NCI-H510A (cell line): ENCODE data around the gene TSR1.

Experiments used
- DNase-seq: peaks from one replicate; lab custom pipeline; 2025; lab: John Stamatoyannopoulos, UW

Gene TSR1

GRCh38 chr17:2336215-2336851 is at the start of gene TSR1:
Gene TSR1, minus strand, starts transcription at chr17:2336457. Its CDS starts 30 bp downstream, at chr17:2336427.
- DNase-seq: peak; percentile 83

DNA sequence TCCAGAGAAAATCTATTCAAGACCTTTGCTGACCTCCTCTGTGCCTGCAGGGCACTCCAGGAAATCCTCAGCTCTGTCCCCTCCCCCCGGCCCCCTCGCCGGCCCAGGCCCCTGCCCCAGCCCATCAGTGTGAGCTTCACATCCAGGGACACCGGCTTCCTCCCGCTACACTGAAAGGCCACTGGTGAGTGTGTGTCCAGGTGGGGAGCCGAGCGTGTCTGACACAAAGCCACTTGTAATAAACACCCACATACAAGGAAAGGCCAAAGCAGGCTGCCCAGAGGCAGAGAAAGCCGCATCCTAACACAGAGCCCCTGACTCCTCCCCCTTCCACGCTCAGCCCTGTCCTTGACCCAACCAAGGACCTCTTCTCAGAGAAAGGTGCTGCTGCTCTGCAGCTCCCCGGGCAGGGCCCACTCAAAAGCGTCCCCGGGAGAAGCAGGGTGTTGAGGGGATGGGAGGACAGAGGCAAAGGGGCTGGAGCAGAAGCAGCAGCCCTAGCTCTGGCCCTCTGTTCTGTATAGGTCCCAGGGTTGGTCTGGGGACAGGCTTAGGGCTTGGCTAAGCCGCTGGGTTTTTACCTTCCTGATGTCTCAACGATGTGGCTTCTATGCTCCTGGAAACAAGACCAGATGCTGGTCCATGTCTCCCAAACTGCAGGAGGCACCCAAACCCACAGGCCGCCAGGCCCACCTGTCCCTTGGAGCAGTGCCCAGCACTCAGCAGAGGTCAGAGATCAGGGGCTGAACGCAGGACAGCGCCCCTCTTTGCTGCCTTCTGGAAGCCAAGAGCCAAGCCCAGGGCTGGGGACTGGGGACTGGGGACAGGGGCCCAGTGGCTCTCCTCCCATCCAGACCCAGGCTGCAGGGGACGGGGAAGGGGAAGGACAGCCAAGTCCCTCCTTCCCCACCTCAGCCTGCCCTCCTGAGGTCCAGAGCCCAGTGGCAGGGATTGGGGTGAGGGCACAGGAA is 49.3 kb upstream of the TSR1 start:
- no peak for DNase-seq

DNA sequence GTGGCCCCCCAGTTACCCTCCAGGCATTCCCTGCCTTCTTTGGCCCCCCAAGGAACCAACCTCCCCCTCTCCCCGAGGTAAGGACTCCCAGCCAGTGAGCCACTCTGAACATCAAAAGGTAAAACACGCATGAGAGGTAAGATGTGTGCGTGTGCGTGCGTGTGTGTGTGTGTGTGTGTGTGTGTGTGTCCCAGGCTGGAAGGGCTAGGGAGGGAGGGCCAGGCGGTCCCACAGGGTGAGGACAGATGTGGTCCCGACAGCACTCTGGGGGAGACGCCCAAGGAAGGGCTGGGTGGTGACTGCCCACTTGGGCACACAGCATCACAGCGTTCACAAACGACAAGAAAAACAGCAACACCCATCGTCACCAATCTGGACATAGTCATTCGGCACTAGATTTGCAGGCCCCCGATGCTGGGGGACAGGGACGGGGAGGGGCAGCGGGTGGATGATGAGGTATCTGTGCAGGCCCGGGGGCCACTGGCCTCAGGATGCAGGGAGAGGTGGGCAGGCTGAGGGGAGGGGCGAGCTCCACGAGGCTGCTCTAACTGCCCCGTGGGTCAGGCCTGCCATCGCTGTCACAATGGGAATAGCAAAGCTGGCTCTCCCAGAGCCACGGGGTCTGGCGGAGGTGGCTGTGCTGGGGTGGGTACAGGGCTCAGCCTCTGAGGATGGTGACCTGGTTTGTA is 48.3 kb upstream of the TSR1 start:
- no peak for DNase-seq

DNA sequence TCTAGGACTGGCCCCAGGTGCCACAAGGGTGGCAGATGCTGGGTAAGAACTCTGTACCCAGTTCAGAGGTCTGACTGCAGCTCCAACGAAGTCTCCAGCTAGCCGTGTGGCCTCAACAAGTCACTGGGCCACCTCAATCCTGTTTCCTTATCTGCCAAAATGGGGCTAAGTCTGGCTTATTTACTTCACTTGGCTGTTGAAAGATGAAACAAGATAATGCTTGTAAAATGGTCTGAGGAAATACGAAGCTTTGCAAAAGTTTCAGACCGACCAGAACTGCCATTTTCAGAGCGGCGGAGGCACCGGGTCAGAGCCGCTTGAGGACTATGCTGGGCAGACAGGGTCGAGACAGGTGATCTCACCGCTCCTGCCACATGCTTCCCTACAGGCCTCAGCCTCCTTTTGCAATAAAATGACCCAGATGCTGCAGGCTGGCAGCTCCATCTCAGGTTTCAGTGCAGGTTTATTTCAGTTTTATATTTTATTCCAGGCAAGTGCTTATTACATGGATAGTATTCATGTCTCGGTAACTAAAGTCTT is 47.4 kb upstream of the TSR1 start:
- DNase-seq: no peak

DNA sequence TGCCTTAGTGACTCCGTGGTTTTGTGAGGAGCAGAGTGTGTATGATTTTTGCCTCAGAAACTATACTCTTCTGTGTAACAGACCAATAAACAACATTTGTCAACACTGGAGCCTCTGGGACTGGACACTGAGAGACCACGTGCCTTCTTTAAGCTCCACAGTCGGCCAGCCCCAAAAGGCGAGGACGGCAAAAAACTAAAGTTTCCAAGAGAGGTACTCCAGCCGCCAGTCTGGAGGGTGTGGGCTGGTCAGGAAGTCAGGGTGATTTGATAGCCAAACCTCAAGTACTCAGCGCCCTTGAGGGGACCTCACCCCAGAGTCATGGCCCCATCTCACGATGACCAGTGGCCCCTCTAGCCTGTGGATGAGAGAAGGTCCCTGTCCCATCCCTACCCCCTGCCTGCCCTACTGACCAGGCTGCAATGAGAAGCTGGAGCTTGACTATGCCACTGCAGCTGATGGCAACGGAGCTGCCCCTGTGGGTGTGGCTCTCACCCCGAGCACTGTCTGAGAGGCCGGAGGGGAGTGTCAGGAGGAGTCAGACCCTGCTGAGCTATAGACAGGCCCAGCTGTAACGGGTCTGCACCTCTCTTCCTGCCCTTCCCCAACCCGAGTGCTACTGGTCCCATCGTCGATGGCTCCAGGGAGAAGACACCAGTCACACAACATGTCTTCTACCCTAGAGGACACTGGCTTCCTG is 44.8 kb upstream of the TSR1 start:
- DNase-seq: no peak

- DNase-seq: no peak
These were observed 44.1 kb upstream of the TSR1 start for GRCh38 chr17:2380226-2380922.

- no peak for DNase-seq
These were observed 43.4 kb upstream of the TSR1 start for GRCh38 chr17:2379489-2380225.

GRCh38 chr17:2378905-2379304 is 42.6 kb upstream of the TSR1 start:
- no peak for DNase-seq

DNA sequence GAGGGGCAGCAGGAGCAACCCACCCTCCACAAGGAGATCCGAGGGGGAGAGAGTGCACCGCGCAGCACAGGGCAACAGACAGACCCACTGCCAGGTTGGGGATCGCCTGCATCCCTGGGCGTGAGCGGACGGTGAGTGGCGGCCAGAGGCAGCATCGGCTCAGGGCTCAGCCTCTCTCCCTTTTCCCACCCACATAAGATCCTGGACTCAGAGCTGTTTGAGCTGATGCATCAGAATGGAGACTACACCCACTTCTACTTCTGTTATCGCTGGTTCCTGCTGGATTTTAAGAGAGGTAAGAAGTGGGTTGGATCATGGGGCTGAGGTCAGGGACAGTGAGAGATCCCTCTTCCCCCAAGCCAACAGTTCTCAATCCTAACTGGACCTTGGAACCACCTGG is 41.4 kb upstream of the TSR1 start:
- DNase-seq: no peak

DNA sequence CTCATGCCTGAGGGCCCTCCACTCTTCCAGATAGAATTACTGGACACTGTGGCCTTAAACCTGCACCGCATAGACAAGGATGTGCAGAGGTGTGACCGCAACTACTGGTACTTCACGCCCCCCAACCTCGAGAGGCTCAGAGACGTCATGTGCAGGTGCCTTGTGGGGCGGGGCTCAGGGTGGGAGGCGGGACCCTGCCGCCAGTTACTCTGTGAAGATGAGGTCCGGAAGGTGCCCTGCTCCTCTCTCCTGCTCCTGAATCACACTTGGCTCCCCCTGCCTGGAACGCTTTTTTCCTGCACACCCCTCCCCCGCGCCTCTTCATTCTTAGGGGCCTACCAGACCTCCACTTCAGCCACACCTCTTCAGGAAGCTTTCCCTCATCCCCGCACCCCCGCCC is 39.9 kb upstream of the TSR1 start:
- no peak for DNase-seq

DNA sequence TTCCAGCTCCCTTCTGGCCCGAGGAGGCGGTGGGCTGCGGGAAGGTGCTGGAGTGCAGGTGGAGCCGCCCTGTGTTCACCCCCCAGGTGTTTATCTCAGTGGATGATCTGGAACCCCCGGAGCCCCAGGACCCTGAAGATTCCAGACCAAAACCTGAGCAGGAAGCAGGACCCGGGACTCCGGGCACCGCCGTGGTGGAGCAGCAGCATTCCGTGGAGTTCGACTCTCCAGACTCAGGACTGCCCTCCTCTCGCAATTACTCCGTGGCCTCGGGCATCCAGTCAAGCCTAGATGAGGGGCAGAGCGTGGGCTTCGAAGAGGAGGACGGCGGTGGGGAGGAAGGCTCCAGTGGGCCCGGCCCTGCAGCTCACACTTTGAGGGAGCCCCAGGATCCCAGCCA is 39.1 kb upstream of the TSR1 start:
- DNase-seq: no peak

DNA sequence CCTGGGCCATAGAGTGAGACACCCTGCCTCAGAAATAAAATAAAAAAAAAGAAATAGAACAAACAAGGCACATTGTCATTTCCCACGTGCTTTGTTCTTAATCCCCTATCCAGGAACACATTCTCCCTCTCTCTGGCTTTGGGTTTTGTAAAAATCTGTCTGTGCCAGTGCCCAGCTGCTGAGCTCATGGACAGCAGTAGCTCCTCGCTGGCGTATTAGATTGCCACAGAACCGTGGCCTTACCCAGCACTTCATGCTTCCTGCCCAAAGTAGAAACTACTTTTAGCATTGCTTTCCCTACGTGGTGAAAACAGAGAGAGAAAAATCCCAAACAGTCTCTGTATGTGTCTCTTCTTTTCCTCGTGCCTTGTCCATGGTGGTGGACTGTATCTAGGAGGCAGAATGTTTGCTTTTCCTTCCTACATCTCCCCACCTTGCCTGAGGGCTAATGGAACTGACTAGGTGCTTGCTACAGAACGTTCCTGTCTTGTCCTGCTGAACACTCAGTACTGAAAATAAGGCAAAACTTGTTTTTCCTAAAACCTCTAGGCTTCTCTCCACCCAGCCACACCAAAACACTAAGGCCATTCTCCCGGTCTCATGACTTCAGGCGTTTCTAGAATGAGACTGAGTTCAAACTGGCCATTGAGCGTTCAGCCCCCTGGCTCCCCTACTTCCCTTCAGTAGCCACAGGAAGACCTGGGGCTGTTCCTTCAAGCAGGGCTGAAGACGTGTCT is 38.5 kb upstream of the TSR1 start:
- DNase-seq: no peak

DNA sequence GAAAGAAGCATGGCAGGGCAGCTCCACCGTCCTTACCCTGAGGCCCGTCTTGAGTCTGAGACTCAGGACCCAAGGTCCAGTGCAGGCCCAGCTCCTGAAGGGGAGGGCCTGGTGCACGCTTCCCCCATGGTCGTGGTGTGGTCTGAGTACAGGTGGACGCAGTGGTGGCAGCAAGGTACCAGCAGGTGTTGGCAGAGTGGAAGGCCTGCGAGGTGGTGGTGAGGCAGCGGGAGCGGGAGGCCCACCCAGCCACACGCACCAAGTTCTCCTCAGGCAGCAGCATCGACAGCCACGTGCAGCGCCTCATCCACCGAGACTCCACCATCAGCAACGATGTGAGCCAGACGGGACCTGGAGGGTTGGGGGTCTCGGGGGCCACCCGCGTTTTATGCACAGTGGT is 36.9 kb upstream of the TSR1 start:
- DNase-seq: no peak

GRCh38 chr17:2372681-2373080 is 36.4 kb upstream of the TSR1 start:
- no peak for DNase-seq

GRCh38 chr17:2372180-2372579 is 35.9 kb upstream of the TSR1 start:
- DNase-seq: no peak

- DNase-seq: no peak
These were observed 35.2 kb upstream of the TSR1 start for GRCh38 chr17:2371183-2372130.

DNA sequence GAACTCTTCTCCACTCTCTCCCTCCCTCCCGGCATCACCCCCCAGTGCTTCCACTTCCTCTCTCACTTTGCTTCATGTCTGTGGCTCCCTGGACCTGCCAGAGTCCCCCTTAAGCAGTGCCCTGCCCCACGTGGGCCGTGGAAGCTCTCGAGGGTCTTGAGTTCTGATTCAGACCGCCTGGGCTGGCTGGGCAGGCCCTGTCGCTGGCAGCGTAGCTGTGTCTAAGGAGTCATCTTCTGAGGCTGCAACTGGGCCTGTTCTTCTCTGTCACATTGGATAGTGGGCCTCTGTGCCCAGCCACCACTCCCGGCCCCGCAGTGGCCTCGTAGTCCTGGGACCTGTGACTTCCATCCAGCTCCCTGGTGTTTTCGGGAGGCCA is 33.9 kb upstream of the TSR1 start:
- DNase-seq: no peak

- no peak for DNase-seq
These were observed 33.4 kb upstream of the TSR1 start for GRCh38 chr17:2369551-2370210.
